ENCODE measurements around the gene CCDC136.
A peak's percentile ranks its signal among the peaks of the same experiment; 100 is the strongest.

CCDC136 gene

GRCh38 chr7:128818694-128819093 is 26.9 kb downstream of the CCDC136 start:
- peaks cover 16% of the 10 kb centered on the region for H3K36me3 Mint-ChIP-seq (ENCODE audit: low read depth)
- no peak overlapping the region for H3K4me3 Mint-ChIP-seq
- no peak for DNase-seq
- H3K27ac Mint-ChIP-seq = no peak overlapping the region
- no peaks in the 10 kb centered on the region for H3K9me3 Mint-ChIP-seq
- TF ChIP-seq, protein P1, sequence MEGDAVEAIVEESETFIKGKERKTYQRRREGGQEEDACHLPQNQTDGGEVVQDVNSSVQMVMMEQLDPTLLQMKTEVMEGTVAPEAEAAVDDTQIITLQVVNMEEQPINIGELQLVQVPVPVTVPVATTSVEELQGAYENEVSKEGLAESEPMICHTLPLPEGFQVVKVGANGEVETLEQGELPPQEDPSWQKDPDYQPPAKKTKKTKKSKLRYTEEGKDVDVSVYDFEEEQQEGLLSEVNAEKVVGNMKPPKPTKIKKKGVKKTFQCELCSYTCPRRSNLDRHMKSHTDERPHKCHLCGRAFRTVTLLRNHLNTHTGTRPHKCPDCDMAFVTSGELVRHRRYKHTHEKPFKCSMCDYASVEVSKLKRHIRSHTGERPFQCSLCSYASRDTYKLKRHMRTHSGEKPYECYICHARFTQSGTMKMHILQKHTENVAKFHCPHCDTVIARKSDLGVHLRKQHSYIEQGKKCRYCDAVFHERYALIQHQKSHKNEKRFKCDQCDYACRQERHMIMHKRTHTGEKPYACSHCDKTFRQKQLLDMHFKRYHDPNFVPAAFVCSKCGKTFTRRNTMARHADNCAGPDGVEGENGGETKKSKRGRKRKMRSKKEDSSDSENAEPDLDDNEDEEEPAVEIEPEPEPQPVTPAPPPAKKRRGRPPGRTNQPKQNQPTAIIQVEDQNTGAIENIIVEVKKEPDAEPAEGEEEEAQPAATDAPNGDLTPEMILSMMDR (IDR thresholded peaks at IDR 0.05) = no peak
- H3K4me1 Mint-ChIP-seq = peaks cover 10% of the 10 kb centered on the region
- H3K27me3 Mint-ChIP-seq (ENCODE audit: low read depth, poor library complexity) = peaks cover 3% of the 10 kb centered on the region

- Mint-ChIP-seq H3K4me1 (peaks cover 33% of the 10 kb centered on the region), H3K27ac (no peak overlapping the region), H3K36me3 (ENCODE audit: low read depth) (no peaks in the 10 kb centered on the region), H3K4me3 (no peak overlapping the region), H3K27me3 (ENCODE audit: low read depth, poor library complexity) (peaks cover 3% of the 10 kb centered on the region), H3K9me3 (no peaks in the 10 kb centered on the region)
- DNase-seq = no peak
- TF ChIP-seq, protein P1 (IDR thresholded peaks at IDR 0.05) = no peak
These were observed 30.0 kb downstream of the CCDC136 start for GRCh38 chr7:128821724-128822123.

GRCh38 chr7:128826512-128826911 is 34.7 kb downstream of the CCDC136 start:
- Mint-ChIP-seq H3K27me3 (ENCODE audit: low read depth, poor library complexity) (peaks cover 3% of the 10 kb centered on the region), H3K4me3 (no peak overlapping the region), H3K27ac (no peak overlapping the region), H3K9me3 (no peaks in the 10 kb centered on the region), H3K36me3 (ENCODE audit: low read depth) (no peaks in the 10 kb centered on the region), H3K4me1 (peaks cover 53% of the 10 kb centered on the region)
- no peak for DNase-seq
- TF ChIP-seq, protein P1 (IDR thresholded peaks at IDR 0.05) = no peak

GRCh38 chr7:128826916-128827247 is 35.1 kb downstream of the CCDC136 start:
- no peak overlapping the region for H3K27ac Mint-ChIP-seq
- H3K36me3 Mint-ChIP-seq (ENCODE audit: low read depth) = no peaks in the 10 kb centered on the region
- no peak overlapping the region for H3K4me3 Mint-ChIP-seq
- TF ChIP-seq, protein P1 (IDR thresholded peaks at IDR 0.05) = no peak
- peaks cover 57% of the 10 kb centered on the region for H3K4me1 Mint-ChIP-seq
- no peaks in the 10 kb centered on the region for H3K9me3 Mint-ChIP-seq
- no peak for DNase-seq
- peaks cover 3% of the 10 kb centered on the region for H3K27me3 Mint-ChIP-seq (ENCODE audit: low read depth, poor library complexity)

GRCh38 chr7:128827248-128827958 is 35.6 kb downstream of the CCDC136 start:
- Mint-ChIP-seq H3K4me1 (peaks cover 61% of the 10 kb centered on the region), H3K36me3 (ENCODE audit: low read depth) (no peaks in the 10 kb centered on the region), H3K9me3 (no peaks in the 10 kb centered on the region), H3K27me3 (ENCODE audit: low read depth, poor library complexity) (peaks cover 3% of the 10 kb centered on the region), H3K4me3 (peak overlapping the region; percentile 56), H3K27ac (peak overlapping the region; percentile 65)
- TF ChIP-seq, protein P1 (IDR thresholded peaks at IDR 0.05) = no peak
- DNase-seq = peak; percentile 32

Data from nephron progenitor cell (in vitro differentiated cells).